Kidney tubule cell (primary cell): ENCODE measurements around the gene VASP.
A peak's percentile ranks its signal among the peaks of the same experiment; 100 is the strongest.

Experiments
- DNase-seq: peaks from one replicate; pipeline ENCODE4 v3.0.0-alpha.2; 2018; ENCODE audit warnings: low spot score

The VASP gene

DNA sequence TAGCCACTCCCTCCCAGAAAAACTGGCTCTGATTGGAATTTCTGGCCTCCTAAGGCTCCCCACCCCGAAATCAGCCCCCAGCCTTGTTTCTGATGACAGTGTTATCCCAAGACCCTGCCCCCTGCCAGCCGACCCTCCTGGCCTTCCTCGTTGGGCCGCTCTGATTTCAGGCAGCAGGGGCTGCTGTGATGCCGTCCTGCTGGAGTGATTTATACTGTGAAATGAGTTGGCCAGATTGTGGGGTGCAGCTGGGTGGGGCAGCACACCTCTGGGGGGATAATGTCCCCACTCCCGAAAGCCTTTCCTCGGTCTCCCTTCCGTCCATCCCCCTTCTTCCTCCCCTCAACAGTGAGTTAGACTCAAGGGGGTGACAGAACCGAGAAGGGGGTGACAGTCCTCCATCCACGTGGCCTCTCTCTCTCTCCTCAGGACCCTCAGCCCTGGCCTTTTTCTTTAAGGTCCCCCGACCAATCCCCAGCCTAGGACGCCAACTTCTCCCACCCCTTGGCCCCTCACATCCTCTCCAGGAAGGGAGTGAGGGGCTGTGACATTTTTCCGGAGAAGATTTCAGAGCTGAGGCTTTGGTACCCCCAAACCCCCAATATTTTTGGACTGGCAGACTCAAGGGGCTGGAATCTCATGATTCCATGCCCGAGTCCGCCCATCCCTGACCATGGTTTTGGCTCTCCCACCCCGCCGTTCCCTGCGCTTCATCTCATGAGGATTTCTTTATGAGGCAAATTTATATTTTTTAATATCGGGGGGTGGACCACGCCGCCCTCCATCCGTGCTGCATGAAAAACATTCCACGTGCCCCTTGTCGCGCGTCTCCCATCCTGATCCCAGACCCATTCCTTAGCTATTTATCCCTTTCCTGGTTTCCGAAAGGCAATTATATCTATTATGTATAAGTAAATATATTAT lies 33.3 kb upstream of the VASP start:
- no peak for DNase-seq

DNA sequence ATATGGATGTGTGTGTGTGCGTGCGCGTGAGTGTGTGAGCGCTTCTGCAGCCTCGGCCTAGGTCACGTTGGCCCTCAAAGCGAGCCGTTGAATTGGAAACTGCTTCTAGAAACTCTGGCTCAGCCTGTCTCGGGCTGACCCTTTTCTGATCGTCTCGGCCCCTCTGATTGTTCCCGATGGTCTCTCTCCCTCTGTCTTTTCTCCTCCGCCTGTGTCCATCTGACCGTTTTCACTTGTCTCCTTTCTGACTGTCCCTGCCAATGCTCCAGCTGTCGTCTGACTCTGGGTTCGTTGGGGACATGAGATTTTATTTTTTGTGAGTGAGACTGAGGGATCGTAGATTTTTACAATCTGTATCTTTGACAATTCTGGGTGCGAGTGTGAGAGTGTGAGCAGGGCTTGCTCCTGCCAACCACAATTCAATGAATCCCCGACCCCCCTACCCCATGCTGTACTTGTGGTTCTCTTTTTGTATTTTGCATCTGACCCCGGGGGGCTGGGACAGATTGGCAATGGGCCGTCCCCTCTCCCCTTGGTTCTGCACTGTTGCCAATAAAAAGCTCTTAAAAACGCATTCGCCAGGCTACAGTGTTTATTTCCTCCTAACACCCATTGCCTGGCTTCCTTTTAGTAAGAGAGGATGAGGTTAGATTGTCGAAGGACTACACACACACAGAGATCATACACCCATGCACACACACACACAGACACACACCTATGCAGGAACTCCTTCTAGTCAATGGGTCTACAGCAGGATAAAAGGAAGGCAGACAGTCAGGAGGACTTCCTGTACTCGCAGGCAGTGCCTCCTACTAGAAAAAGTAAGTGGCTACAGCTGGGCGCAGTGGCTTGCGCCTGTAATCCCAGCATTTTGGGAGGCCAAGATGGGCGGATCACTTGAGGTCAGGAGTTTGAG lies 32.4 kb upstream of the VASP start:
- DNase-seq: no peak

GRCh38 chr19:45475537-45476291 lies 31.6 kb upstream of the VASP start:
- DNase-seq: no peak

GRCh38 chr19:45476304-45476703 lies 31.0 kb upstream of the VASP start:
- DNase-seq: no peak

GRCh38 chr19:45477186-45477585 lies 30.1 kb upstream of the VASP start:
- no peak for DNase-seq

DNA sequence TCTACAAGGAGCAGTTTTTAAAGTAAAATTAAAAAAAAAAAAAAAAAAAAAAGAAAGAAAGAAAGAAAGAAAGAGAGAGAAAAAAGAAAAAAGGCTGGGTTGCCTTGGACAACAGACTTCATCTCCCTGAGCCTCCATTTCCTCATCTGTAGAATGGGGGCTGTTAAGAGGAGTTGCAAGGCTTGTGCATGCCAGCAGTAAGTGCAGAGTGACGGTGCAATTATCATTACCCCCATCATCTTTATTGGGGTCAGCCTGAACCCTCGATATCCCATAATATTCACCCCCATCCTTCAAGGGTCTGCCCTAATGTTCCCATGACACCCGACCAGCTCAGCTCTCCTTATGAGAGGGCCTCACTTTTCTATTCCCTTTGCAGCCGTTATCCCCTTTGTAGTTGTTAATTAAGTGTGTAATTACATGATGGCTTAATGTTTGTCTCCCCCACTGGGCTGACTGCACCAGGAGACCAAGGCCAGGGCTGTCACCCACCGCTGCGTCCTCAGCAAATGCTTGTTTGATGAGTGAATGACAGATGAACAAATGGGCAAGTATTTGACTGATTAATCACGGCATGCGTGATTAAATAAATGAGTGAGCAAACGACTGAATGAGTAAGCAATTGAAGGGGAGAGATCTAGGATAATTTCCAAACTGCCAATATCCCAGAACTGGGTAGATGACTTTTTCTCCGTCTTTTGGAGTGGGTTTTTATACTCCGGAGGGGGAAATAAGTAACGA lies 29.4 kb upstream of the VASP start:
- DNase-seq: peak; percentile 95

DNA sequence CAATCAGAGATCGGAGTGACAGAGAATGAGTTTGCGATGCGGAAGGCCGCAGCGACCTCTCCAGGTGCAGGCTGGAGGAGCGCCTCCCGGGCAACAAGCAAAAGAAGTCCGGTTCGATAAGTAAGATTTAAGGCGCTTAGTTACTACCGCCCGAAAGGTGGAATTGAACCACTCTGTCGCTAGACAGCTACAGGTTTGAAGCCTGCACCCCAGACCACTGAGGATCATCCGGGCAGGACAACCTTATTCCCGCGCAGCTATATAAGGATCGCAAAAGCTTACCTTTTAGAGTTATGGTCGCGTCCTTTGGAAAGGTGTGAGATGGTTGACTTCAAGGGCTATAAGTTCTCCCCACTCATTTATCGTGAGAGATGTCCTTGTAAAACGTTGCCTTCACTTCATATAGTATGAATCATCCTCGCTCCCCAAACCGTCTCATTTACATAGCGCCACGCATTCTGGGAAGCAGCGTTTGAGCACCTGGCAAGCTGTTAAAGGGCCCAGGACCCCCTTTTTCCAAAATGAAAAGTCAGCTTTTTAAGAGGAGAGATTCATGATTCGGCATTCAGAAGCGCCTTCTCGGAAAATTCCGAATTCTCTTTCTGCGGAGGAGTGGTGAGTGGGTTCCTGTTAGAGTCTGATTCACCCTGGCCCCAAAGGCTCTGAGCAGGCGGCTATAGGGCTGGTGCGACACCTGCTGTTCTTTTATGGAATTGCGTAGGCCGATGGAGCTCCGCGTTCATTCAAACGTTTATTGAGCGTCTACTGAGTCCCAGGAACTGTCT lies 28.6 kb upstream of the VASP start:
- DNase-seq: peak; percentile 94

GRCh38 chr19:45483033-45483432 lies 24.2 kb upstream of the VASP start:
- DNase-seq: no peak

GRCh38 chr19:45484273-45484945 lies 22.9 kb upstream of the VASP start:
- DNase-seq: no peak

DNA sequence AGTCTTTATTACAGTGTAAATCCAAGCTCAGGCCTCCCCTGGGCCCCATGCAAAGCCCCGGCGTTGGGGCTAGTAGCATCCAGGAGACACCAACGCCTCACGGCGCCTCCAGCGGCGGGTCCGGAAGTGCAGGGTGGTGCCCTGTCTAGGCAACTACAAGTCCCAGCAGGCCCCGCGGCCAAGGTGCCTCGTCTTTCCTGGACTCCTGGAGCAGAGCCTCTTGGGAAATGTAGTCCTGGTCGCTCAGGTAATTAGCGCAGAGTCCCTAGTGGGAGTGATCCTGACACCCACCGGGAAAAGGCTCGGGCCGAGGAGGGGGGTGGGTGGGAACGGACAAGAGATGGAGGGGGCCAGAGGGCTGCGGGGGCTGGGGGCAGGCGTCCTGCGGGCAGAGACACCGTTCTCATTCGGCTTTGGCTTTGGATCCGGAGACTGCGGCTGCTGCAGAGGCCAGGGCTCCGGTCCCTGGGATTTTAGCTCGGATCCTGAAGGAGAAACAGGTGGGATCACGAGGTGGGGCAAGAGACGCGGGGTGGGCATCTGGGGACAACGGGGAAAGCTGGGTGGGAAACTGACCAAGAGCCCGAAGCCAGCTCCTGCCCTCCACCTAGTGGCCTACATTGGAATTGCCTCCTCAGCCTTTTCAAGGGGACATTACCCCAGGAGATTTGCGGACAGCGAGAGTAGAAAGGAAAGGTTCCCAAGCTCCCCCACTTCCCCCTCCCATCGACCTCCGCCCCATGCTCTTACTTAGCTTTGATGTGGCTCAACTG lies 21.8 kb upstream of the VASP start:
- DNase-seq: peak; percentile 95

- no peak for DNase-seq
Measured at GRCh38 chr19:45488708-45489107, 18.6 kb upstream of the VASP start.

DNA sequence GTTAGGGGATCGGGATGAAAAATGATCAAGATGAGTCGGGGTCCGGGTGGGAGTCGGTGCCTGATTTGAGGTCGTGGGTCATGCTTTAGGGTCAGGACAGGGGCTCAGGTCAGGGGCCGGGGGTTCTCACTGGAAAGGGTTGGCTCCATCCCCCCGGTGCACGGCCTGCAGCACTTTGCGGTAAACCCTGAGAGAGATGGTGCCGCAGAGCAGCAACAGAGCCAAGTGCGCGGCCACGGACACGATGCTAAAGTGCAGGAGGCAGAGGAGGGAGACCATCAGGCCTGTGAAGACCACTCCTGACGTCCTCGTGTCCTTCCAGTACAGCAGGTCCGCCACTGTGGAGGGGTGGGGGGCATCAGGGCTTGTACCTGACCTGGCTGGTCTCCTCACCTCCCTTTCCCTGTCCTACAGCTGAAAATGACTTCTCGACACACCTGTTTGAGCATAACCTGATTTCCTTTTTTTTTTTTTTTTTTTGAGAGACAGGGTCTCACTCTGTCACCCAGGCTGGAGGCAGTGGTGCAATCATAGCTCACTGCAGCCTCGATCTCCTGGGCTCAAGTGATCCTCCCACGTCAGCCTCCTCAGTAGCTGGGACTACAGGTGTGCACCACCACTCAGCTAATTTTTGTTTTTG lies 17.9 kb upstream of the VASP start:
- no peak for DNase-seq

DNA sequence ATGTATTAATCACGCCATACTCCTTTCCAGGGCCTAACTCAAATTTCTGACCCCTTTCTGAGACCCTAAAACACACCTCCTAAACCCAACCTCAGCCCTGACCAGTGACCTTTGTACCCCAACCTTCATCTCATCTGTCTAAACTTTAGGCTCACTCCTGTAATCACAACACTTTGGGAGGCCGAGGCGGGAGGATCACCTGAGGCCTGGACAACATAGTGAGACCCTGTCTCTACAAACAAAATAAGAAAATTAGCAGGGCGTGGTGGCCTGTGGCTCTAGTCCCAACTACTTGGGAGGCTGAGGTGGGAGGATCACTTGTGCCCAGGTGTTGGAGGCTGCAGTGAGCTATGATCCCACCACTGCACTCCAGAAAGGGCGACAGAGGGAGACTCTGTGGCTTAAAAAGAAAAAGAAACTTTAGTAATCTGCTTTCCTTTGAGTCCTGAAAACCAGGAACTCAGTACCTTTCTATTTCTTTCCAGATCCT lies 15.1 kb upstream of the VASP start:
- DNase-seq: no peak

- DNase-seq: no peak
Measured at GRCh38 chr19:45492627-45493470, 14.4 kb upstream of the VASP start.

GRCh38 chr19:45494261-45494916 lies 12.9 kb upstream of the VASP start:
- DNase-seq: no peak

DNA sequence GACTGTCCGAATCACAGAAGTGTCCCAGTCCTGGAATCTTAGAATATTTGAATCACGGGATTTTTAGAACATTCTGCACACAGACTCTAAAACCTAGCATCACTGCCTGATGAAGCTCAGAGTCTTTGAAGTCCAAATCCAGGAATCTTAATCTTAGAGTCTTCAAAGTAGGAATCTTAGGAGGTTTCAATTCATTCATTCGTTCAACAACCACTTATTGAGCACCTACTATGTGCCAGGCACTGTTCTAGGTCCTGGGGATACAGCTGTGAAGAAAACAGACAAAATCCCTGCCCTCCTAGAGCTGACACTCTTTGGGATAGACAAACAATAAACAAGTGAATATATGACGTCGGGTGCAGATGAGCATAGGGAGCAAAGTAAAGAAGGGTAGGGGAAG lies 12.1 kb upstream of the VASP start:
- no peak for DNase-seq

- DNase-seq: no peak
Measured at GRCh38 chr19:45496349-45496953, 10.8 kb upstream of the VASP start.
